MM.1S (cell line): ENCODE results near the gene COL4A3.

Source experiments
- DNase-seq: peaks from one replicate; pipeline ENCODE4 v3.0.0-alpha.2; 2015
- H2AFZ ChIP-seq: fragments of 300-600 bp; sonication (generic); 2 replicates; pipeline ENCODE4 v1.6.0; 2016; ENCODE audit warnings: antibody characterized with exemption, low read length
- H3F3A ChIP-seq: fragments of 300-600 bp; sonication (generic); 2 replicates; pipeline ENCODE4 v1.6.1; 2016; ENCODE audit warnings: mild to moderate bottlenecking, antibody characterized with exemption, low read length, moderate library complexity, mixed read lengths; ENCODE audit not compliant: insufficient read depth
- H3K27ac ChIP-seq: fragments of 300-600 bp; sonication (generic); 2 replicates; pipeline ENCODE4 v1.5.1; 2016; ENCODE audit warnings: mild to moderate bottlenecking, low read length
- H3K27me3 ChIP-seq: fragments of 300-600 bp; sonication (generic); replicated peaks from 2 replicates; pipeline ENCODE4 v1.6.0; 2016; ENCODE audit warnings: low read length; ENCODE audit not compliant: insufficient read depth
- H3K36me3 ChIP-seq: fragments of 300-600 bp; sonication (generic); replicated peaks from 2 replicates; pipeline ENCODE4 v1.6.1; 2016; ENCODE audit warnings: mild to moderate bottlenecking, low read length, mixed read lengths; ENCODE audit not compliant: insufficient read depth
- H3K4me1 ChIP-seq: fragments of 300-600 bp; sonication (generic); 2 replicates; pipeline ENCODE4 v1.6.1; 2016; ENCODE audit warnings: low read length, mixed read lengths
- H3K4me2 ChIP-seq: fragments of 300-600 bp; sonication (generic); 2 replicates; pipeline ENCODE4 v1.6.0; 2016; ENCODE audit warnings: low read depth, low read length
- H3K4me3 ChIP-seq: fragments of 300-600 bp; sonication (generic); 2 replicates; pipeline ENCODE4 v1.5.1; 2016; ENCODE audit warnings: low read length, mixed read lengths
- H3K79me2 ChIP-seq: fragments of 300-600 bp; sonication (generic); 2 replicates; pipeline ENCODE4 v1.6.1; 2016; ENCODE audit warnings: mixed run types, low read length, mixed read lengths
- H3K9ac ChIP-seq: fragments of 300-600 bp; sonication (generic); 2 replicates; pipeline ENCODE4 v1.6.1; 2016; ENCODE audit warnings: low read length, mixed read lengths
- H3K9me2 ChIP-seq: fragments of 300-600 bp; sonication (generic); replicated peaks from 2 replicates; pipeline ENCODE4 v1.6.1; 2016; ENCODE audit warnings: mild to moderate bottlenecking, low read length, mixed read lengths; ENCODE audit not compliant: insufficient read depth
- H3K9me3 ChIP-seq: fragments of 300-600 bp; sonication (generic); replicated peaks from 2 replicates; pipeline ENCODE4 v1.6.1; 2016; ENCODE audit warnings: mild to moderate bottlenecking, low read length, mixed read lengths; ENCODE audit not compliant: insufficient read depth
- H4K20me1 ChIP-seq: fragments of 300-600 bp; sonication (generic); 2 replicates; pipeline ENCODE4 v1.6.1; 2016; ENCODE audit warnings: mild to moderate bottlenecking, low read length, moderate library complexity, mixed read lengths; ENCODE audit not compliant: insufficient read depth
- EZH2 ChIP-seq: fragments of 300-600 bp; sonication (generic); optimal IDR thresholded peaks from 2 replicates; pipeline ENCODE3; 2017; ENCODE audit warnings: low read depth, mild to moderate bottlenecking, antibody characterized with exemption, low read length, mixed read lengths
- EZH2phosphoT487 ChIP-seq: fragments of 300-600 bp; sonication (generic); IDR thresholded peaks from 2 replicates; pipeline ENCODE4 v1.6.1; 2018; ENCODE audit warnings: antibody characterized with exemption, low read length
- TF ChIP-seq, protein P1 (sequence below): fragments of 300-600 bp; sonication (generic); IDR thresholded peaks from 2 replicates; pipeline ENCODE4 v1.5.1; 2016; ENCODE audit warnings: antibody characterized with exemption, low read length, mixed read lengths

The COL4A3 gene

DNA sequence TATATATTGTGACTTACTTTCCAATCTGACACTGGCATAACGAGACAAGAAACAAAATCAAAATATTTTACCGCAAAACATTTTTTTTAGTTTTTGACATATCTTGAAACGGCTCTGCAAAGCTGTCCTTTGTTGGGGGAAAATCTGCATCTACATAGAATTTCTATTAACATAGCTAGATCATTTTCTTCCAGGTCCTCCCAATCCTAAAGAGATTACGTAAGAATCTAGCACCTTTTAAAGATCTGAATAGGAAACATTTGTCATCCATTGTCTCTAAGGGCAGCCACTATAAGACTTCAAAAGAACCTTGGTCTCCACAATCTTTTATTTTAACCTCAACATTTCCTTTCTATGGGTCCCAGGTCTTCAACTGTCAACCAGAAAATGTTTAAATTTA, 159.4 kb downstream of the COL4A3 start:
- H3K4me3 ChIP-seq: no peak overlapping the region
- H3K4me1 ChIP-seq: peaks cover 5% of the 10 kb centered on the region; the same call in 1 of the 2 replicates
- H3F3A ChIP-seq: peaks cover 16% of the 10 kb centered on the region
- H3K9me2 ChIP-seq: no peaks in the 10 kb centered on the region
- H3K79me2 ChIP-seq: peaks cover 41% of the 10 kb centered on the region
- no peaks in the 10 kb centered on the region for H3K27me3 ChIP-seq
- H4K20me1 ChIP-seq: no peaks in the 10 kb centered on the region
- TF ChIP-seq EZH2 (no peak), EZH2phosphoT487 (no peak)
- TF ChIP-seq, protein P1, sequence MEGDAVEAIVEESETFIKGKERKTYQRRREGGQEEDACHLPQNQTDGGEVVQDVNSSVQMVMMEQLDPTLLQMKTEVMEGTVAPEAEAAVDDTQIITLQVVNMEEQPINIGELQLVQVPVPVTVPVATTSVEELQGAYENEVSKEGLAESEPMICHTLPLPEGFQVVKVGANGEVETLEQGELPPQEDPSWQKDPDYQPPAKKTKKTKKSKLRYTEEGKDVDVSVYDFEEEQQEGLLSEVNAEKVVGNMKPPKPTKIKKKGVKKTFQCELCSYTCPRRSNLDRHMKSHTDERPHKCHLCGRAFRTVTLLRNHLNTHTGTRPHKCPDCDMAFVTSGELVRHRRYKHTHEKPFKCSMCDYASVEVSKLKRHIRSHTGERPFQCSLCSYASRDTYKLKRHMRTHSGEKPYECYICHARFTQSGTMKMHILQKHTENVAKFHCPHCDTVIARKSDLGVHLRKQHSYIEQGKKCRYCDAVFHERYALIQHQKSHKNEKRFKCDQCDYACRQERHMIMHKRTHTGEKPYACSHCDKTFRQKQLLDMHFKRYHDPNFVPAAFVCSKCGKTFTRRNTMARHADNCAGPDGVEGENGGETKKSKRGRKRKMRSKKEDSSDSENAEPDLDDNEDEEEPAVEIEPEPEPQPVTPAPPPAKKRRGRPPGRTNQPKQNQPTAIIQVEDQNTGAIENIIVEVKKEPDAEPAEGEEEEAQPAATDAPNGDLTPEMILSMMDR: no peak
- no peak overlapping the region for H2AFZ ChIP-seq
- H3K9ac ChIP-seq: no peak overlapping the region
- DNase-seq: no peak
- H3K36me3 ChIP-seq: no peaks in the 10 kb centered on the region
- no peak overlapping the region for H3K27ac ChIP-seq
- peak overlapping the region; percentile 87; the same call in 1 of the 2 replicates for H3K4me2 ChIP-seq
- no peaks in the 10 kb centered on the region for H3K9me3 ChIP-seq

DNA sequence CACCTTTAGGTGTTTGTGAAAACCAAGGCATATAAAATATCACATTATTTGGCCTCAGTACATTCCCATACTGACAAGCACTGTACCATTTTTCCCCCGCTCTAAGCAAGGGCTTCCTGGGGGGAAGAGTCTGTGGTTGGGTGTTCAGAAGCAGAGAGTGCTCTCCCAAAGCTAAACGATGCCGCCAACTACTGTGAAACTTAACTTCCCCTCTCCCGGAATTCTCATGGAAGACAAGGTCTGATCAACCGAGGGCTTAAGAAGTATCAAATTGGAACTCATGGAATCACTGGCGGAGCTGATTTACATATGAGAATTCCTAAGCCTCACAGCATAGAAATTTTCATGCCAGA, 160.2 kb downstream of the COL4A3 start:
- peaks cover 49% of the 10 kb centered on the region for H3K79me2 ChIP-seq
- H3K27me3 ChIP-seq: no peaks in the 10 kb centered on the region
- no peaks in the 10 kb centered on the region for H3K9me3 ChIP-seq
- H3K4me2 ChIP-seq: peak overlapping the region; percentile 87
- H3K4me1 ChIP-seq: peaks cover 5% of the 10 kb centered on the region; the same call in 1 of the 2 replicates
- no peak for TF ChIP-seq EZH2
- TF ChIP-seq, protein P1: no peak
- no peak for TF ChIP-seq EZH2phosphoT487
- no peaks in the 10 kb centered on the region for H4K20me1 ChIP-seq
- peak overlapping the region; percentile 62 for H2AFZ ChIP-seq
- H3F3A ChIP-seq: peaks cover 16% of the 10 kb centered on the region
- H3K9ac ChIP-seq: peak overlapping the region; percentile 97; the same call in 1 of the 2 replicates
- no peaks in the 10 kb centered on the region for H3K36me3 ChIP-seq
- H3K9me2 ChIP-seq: no peaks in the 10 kb centered on the region
- peak overlapping the region; percentile 88 for H3K4me3 ChIP-seq
- peak overlapping the region; percentile 82; the same call in 1 of the 2 replicates for H3K27ac ChIP-seq
- peak; percentile 14 for DNase-seq

DNA sequence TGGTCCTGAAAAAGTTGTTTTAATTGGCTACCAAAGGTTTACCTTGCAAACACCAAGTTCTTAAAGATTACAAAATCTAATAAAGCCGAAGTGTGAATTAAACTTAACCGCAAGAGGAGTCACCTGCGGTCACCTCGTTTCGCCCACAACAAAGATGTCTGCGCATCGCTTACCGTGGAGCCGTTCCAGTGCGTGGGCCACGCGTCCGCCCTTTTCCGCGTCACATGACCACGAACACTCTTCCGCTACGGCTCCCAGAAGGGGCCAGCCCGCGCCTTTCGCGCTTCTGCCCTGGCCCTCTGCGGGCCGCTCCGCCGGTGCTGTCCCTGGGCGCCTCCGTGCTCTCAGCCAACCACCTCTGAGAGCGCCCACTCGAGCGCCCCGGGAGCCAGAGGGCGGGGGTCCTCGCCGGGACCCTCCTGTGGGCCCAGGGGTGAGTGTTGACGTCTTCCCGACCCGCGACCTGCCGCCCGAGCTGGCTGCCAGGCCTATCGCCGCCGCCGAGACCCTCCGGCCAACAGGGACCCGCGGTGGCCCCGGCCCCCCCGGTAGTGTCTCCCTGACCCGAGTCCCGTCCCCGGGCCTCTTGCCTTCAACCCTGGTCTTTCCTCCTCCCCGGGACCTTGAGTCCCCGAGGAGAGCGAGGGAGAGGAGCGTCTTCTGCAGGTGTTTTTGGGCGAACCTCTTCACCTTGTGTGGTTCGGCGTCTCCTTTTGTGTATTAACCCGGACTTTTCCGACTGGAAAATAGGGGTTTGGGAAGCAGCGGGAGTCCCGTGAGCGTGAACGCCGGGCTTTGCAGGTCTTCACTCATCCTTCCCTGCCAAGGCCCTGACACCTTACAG, 160.8 kb downstream of the COL4A3 start, which contains the start of gene MFF:
MFF (plus strand) TSS at position 257 of the 844 bp plus-strand sequence. CDS start 5,415 bp downstream, outside the sequence.
- Histone ChIP-seq H3K4me3 (peak within 1 kb of the TSS; percentile 88), H3K36me3 (no peaks in the 10 kb centered on the region), H3K27ac (peak within 1 kb of the TSS; percentile 82), H3K9ac (peak within 1 kb of the TSS; percentile 97), H3K4me1 (peaks cover 5% of the 10 kb centered on the region; the same call in 1 of the 2 replicates), H4K20me1 (no peaks in the 10 kb centered on the region), H3K27me3 (no peaks in the 10 kb centered on the region), H3K79me2 (peaks cover 53% of the 10 kb centered on the region), H3F3A (peaks cover 16% of the 10 kb centered on the region), H2AFZ (peak within 1 kb of the TSS; percentile 62), H3K9me2 (no peaks in the 10 kb centered on the region), H3K4me2 (peak within 1 kb of the TSS; percentile 87), H3K9me3 (no peaks in the 10 kb centered on the region)
- TF ChIP-seq EZH2: no peak
- TF ChIP-seq, protein P1: peak; percentile 54
- peak; percentile 95 for DNase-seq
